ENCODE measurements around the gene SOCS3.
A peak's percentile ranks its signal among the peaks of the same experiment; 100 is the strongest.
"Not testable (repeated sequence)": the region's sequence is repeated elsewhere in the genome, so short reads cannot be mapped to it uniquely, and the experiment has no call there.

The SOCS3 gene

DNA sequence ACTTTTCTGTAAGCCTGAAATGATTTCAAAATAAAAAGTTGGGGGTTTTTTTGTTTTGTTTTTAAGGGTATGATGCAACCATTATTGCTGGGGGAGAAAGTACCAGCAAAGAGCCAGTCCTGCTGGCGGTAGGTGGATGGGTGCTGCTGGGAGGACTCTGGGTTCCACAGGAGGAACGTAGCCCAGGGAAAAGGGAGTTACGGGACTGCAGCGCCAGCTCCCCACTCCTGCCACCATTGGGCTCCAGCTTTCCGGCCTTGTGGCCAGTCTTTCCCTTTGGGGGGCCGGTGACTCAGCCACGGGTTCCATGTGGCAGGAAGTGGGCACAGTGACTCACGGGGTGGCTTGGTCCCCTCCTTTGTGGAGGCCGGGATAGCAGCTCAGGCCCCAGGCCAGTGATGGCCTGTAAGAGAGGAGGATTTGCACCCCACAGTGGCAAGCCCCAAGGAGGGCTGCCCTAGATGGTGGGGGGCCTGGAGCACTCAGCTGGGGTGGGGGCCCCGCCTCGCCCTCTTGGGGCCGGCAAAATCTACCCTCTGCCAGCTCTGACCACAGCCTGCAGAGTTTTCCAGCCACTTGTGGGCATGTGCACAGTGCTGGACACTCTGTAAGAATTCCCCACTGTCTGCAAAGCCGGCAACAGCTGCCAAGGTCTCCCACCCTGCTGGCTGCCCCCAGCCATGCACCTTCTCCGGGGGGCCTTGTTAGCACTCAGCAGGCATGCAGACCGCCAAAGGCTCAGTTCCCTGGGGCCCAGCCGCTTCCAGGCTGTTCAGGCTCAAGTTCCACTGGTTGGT is 30.4 kb downstream of the SOCS3 start:
- DNase-seq (ENCODE audit: low read depth in 2 of 2): no peak

DNA sequence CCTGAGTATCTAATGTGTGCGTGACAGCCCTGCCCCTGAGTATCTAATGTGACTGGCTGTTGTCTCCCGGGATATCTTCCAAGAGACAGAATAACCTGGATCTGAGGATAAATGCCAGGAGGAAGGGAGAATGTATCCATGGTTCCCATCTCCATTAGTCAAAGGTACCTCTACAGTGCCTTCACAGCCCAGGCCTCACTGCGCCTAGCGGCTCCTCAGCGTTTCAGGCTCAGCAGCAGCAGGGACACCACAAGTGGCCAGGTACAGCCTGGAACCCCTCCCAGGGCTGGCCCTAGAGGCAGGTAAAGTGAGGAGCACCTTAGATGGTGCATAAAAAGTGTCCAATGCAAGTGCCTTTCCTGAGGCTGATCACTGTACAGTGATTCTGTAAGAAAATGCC is 32.0 kb downstream of the SOCS3 start:
- no peak for DNase-seq (ENCODE audit: low read depth in 2 of 2)

DNA sequence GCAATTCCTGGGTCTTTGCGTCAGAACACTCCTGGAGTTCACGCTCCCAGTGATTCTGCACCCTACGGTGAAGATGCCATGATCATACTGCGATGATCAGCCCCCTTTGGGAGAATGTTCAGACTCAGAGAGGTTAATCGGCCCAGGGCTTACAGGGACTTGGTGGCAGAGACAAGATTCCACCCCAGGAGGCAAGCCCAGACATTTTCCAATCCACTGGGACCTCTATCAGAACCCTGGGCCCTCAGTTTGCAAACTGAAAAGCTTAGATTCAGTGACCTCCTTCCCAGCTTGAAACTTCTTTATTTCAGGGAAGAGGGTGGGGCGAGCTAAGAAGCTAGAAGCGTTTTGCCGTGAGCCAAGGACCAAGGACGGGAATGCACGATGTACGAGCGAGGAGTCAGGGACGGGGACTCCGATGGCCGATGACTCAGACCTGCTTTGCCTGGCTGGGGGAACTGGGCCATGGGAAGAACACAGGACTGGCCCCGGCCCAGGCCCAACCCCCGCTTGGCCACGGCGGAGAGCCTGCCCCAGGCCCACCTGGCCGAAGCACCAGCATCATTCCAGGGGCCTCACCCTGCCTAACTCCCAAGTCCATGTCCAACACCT is 34.7 kb downstream of the SOCS3 start:
- DNase-seq (ENCODE audit: low read depth in 2 of 2): no peak

DNA sequence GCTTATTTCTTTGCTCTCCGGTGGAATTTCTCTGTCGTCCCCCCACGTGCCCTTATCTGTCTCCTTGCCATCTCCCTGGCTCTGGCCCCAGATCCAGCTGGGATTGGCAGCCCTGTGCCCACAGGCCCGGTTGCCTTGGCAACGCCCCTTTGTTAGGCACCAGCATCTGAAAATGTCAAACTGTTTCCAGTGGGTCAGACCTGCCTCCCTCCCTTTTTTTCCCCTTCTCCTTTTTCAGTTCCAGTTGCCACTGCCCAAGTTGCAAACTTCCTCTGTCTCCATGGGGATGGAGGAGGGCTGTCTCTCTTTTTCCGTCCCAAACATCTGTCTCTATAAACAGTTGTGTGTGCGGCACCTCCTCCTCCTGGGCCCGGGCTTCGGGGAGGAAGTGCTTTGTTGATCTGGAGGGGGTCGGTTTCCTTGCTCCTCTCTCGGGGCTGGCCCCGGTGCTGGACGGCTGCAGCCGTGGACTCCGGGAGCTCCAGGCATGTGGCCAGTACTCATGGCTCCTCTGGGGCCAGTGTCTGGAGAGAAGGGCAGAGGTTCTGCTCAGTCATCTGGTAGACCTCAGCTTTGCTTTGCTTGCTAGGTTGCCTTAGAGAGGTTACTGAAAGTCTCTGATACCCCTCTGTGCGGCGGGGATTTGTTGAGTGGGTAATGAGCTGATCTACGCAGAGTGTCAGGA is 35.3 kb downstream of the SOCS3 start:
- no peak for DNase-seq (ENCODE audit: low read depth in 2 of 2)

DNA sequence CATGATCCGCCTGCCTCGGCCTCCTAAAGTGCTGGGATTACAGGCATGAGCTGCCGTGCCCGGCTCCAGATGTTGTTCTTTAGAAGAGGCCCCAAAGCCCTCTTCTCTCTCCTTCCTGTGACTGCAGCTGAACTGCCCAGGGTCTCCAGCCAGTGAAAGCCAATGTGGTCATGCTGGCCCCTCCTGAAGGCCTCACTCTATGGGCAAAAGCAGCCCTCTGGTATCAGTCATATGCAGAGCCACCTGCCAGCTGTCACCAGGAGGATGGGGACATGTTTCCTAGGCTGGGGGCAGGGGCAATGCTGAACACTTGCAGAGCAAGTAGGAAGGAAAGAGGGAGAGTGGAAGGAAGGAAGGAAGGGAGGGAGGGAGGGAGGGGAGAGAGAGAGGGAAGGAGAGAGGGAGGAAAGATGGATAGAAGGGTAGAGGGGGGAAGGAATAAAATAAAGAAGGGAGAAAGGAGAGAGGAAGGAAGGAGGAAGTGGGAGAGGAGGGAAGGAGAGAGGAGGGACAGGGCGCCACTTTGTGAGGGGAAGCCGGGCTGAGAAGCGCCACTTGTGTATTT is 36.0 kb downstream of the SOCS3 start:
- DNase-seq (ENCODE audit: low read depth in 2 of 2): no peak

DNA sequence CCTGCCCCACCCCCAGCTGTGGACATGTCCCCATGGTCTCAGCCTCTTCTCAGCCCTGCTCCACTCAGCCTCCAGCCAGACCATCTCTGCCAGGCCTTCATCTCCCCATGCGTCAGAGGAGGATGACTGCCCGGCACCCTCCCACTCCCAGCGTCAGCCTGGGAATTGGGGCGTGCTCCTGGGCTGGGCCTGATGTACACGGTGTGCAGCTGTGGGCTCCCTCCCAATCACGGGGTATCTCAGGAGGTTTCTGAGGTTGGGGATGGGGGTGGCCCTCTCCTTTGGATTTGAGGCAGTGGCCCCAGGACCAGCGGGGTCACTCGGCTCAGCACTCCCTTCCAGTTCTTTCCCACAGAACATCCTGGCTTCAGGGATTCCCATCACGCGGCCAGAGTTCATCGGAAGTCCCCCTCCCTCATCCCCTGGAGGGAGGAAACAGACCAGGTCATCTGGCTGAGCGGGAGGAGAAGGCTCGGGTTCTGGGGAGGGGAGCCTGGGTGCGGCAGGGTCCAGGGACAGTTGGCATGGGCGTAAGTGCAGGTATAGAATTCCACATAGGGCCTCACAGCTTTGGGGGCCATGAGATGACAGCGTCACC is 36.9 kb downstream of the SOCS3 start:
- DNase-seq (ENCODE audit: low read depth in 2 of 2): no peak

DNA sequence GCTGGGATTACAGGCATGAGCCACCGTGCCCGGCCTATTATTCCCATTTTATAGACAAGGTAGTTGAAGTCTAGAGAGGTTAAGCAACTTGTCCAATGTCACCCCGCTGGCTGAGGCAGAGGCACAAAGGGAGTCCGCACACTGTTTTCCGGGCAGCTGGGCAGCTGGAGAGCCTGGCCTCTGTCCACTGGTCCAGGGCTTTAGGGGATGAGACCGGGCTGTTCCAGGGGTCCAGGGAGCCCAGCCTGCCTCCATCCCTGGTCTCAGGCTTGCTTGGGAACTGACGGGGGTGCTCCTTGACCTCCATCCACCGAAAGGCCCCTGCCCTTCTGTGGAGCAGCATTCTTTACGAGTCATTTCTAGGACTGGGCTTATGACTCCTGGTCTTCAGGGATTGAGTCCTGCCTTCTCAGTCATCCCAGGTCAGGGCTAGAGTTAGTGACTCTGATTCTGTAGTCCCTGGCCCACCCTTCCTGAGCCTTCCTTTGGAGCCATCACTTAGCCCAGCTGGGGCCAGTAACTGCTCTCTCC is 37.5 kb downstream of the SOCS3 start:
- DNase-seq (ENCODE audit: low read depth in 2 of 2): no peak

DNA sequence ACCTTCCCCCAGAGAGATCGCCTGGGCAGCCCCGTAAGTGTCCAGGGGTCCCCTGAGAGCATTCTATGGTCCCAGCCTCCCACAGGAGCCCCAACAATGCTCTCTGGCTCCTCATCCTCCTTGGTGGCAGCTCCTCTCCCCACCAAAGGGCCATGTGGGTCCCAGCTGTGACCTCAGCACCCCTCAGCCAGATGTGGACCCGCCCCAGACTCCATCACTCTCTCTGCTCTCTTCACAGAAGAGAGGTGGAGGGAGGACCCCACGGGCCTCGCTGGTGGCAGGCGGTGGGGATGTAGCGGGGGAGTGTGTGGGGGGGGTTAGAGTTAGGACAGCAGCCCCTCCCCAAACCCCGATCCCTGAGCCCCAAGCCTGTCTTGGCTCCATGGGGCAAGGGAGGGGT is 41.0 kb downstream of the SOCS3 start:
- DNase-seq (ENCODE audit: low read depth in 2 of 2): no peak

DNA sequence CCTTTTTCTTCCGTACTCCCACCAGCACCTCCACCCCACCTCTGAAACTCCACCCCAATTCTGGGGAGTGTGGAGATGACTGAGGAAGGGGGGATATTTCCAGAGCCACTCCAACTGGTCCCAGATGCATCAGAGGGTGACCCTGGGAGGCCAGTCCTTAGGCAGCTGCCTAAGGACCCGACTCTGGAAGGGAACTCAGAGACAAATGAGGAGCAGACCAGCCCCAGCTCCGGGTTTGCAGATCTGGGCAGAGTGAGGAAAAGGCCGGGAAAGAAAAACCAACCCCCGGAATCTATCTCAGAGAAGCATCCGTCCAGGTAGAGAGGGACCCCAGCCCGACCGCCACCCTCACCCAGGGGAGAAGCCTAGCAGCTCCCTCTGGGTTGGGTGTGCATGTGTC is 41.5 kb downstream of the SOCS3 start:
- DNase-seq (ENCODE audit: low read depth in 2 of 2): no peak

DNA sequence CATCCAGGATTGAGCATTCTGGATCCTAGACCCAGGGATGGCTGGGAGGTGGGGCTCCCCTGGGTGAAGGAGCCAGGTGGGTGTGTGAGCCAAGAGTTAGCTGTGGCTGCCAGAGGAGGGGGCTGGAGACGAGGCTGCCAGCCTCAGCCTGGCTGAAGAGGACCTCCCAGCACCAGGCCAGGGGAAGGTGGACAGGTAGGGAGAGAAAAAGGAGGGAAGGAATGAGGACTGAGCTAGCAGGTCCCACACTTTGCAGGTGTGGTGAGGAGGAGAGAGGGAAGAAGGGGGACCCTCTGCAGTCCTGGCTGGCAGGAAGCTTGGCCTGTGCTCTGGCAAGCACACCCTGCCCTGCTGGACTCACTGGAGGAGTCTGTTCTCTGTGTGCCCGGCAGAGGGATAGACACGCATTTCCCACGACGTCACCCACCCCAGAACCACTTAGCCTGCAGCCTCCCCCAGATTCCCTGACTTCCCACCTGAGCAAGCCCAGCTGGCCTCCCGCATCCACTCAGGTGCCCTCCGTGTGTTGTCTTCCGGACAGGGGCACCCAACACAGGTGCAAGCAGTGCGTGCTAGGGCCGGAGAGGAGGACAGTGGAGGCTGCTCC is 42.0 kb downstream of the SOCS3 start:
- DNase-seq (ENCODE audit: low read depth in 2 of 2): no peak

DNA sequence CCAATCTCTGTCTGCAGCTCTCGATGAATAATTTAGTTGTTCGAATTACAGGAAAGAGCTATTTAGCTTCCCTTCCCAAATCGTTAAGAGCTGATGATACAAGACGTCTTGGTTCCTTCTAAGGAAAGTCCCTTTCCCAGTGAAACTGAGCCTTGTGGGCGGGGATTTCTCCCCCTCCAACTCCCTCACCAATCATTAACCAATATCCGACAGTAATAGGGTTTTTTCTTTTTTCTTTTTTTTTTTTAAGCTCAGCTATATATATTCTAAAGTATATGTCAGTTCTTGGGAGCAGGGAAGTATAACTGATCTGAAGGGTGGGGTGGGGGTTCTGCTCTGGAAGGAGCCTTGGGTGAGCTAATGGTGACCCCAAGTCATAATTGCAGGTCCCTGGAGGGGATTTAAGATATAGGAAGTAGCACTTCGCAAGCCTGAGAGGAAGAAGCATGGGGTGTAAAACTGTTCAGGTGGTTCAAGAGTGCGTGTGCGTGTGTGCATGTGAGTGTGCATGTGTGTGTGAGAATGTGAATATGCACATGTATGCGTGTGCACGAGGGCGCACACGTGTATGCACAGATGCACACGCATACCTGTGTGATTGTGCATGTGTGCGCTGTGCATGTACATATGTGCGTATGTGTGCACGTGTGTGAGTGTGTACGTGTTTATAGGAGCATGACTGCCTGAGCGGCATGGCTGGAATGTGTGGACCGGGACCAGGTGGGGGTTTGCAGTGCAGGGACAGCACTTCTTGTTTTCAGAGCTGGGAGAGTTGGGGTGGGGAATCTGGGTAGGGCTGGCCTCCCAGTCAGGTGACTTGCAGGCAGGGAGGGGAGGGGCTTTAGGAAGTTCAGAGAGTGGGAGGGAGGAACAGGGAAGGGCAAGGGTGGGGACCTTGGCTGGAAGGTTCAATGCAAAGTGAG is 42.7 kb downstream of the SOCS3 start:
- no peak for DNase-seq (ENCODE audit: low read depth in 2 of 2)

DNA sequence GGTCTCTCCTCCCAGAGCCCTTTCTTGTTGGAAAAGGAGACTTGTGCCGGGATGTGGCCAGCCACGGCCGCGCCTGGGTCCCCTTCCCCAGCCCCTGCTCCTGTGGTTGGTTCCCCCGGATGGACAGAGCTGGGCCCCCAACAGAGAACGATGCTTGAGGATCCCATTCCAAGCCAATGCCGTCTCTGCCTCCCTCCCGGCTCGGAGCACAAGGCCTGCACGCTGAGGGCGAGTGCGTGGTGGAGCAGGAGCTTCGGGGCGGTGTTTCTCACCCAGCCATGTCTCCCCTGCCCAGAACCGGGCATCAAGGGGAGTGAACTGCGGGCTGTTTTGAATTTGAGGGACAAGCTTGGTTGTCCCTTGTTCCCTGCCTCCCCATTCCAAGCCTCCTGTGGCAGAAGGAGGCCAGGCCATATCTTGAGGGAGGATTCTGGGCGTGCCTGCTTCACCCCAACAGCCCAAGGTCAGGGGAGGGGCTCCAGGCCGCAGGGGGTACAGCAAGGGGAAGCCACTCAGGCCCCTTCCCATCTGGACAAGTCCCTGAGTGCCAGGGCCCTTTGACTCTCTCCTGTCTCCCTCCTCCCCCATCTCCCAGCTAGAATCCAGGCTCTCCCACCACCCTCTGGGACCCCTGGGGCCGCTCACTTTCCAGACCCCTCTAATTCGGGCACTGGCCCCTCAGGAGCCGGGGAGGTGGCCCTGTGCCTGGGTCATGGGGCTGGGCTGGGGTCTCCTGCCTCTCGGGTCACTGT is 43.6 kb downstream of the SOCS3 start:
- no peak for DNase-seq (ENCODE audit: low read depth in 2 of 2)

DNA sequence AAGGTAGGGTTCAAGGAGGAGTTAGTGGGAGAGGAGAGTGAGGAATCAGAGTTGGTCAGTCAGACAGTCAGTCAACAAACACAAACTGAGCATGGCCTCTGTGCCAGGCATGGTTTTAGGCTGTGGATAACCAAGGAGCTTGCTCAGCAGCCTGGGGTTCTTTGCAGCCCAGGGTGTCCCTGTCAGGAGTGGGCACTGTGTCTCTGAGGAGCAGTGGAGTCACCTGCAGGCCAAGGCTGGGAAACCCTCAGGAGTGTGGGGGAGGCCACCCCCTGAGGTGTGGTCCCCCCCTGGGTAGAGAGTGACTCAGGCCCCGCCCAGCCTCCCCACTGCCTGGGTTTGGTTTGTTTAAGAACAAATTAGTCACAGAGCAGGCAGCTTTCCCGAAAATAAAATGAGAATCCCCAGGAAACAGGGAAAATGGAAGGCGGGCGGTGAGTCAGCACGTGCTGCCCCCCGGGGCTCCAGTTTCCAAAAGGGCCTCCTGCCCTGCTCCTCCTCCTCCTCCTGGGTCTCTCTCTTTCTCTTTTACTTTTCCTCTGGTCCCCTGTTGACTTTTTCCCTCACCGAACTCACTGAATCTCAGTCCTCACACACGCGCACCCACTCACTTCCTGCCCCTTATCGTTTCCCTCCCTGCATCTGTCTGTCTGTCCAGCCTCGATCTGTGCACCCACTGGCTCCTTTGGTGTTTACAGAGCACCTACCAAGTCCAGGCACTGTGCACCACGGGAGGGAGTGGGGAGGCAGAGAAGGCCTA is 44.3 kb downstream of the SOCS3 start:
- peak in 1 of 2 donors; percentile 41 for DNase-seq (ENCODE audit: low read depth in 2 of 2)

DNA sequence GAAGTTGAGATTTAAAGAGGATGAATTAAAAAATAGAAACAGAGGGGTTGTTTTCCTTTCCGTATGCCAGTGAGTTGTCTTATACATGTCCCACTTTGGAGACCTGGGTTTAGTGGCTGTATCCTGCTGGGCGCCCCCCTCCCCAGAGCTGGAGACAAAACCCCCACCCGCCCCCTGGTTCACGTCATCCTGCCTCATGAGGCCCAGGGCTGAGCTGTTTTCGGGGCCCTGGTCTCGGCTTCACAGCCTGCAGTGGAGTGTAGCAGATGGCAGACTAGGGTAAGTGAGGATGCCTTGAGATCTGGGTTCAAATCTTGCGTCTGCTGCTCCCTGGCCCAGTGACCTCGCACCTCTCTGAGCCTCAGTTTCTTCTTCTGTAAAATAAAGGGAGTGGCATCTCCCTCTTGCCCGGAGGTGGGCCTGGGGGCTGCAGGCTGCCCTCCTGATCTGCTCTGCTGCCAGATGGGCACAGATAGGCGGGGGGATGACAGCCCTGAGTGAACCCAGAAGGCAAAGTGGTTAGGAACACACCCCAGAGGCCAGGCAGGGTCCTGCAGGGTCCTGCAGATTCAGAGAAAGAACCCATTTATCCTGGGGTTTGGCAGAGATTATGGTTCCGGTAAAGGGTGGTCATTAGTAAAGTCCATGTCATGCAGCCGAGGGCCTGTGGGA is 45.1 kb downstream of the SOCS3 start:
- no peak for DNase-seq (ENCODE audit: low read depth in 2 of 2)

DNA sequence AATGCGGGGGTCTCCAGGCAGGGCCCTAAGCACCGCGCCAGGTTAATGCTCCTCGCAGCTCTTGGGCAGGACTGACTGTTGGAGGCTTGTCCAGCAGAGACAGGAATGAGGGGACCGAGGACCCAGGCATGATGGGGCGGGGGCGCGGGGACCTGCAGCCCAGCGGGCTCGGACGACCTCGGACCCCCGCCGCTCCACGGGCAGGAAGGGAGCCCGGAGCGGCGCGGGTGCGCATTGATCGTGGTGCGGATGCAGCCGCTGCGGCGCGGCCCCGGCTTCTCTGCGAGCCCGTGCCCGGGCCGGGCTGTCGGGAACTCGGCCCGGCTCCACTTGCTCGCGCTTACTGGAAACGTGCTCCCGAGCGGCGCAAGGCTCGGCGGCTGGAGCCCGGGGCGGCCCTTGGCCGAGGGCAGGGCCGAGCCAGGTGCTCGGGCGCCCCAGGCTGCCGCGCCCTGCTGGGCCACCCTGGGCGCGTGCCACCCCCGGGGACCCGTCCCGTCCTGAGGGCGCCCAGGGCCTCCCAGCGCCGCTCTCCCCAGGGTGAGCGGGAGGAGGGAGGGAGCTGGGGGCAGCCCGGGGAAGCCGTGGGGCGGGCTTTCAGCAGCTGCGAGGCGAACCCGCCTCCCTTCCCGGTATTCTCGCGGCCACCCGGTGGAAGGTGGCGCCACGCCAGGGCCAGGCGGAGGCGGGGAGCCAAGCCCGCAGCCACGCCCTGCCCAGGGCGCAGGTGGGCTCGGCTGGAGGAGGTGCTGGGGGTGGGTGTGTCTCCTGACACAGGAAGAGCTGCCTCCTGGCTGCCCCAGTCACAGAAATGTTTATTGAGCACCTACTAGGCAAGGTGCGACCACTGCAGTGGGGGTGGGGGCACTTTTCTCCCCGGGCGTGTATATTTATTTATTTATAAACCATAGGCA is 45.9 kb downstream of the SOCS3 start:
- DNase-seq (ENCODE audit: low read depth in 2 of 2): peak in 1 of 2 donors; percentile 52

DNA sequence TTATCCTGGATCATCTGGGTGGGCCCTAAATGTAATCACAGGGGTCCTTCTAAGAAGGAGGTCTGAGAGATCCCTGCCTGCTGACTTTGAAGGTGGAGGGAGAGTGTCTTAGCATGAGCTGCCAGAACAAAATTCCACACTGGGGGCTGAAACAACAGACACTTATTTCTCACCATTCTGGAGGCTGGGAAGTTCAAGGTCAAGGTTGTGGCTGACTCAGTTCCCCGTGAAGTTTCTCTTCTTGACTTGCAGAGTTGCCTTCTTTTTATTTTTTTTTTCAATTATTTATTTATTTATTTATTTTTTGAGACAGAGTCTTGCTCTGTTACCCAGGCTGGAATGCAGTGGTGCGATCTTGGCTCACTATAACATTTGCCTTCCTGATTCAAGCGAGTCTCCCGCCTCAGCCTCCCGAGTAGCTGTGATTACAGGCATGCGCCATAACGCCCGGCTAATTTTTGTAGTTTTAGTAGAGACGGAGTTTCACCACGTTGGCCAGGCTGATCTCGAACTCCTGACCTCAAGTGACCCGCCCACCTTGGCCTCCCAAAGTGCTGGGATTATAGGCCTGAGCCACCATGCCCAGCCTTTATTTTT is 50.1 kb downstream of the SOCS3 start:
- not testable (repeated sequence) for DNase-seq (ENCODE audit: low read depth in 2 of 2)

All from activated CD8-positive, alpha-beta memory T cell treated with anti-CD3 and anti-CD28 coated beads for 4 hours (primary cell).